GM12865 (cell line): ENCODE results near the gene THTPA.

Source experiments
- DNase-seq: peaks from one replicate; pipeline ENCODE4 v3.0.0; 2010; ENCODE audit warnings: low read depth
- H3K4me3 ChIP-seq: 2 replicates; pipeline ENCODE4 v1.5.1; 2011; ENCODE audit warnings: mild to moderate bottlenecking, low read depth, low read length, control low read depth
- CTCF ChIP-seq: IDR thresholded peaks from 2 replicates; pipeline ENCODE4 v1.5.1; 2011; ENCODE audit warnings: low read length, control low read depth, low read depth, inconsistent platforms; ENCODE audit not compliant: insufficient read depth; ENCODE audit errors: missing control alignments

The THTPA gene

DNA sequence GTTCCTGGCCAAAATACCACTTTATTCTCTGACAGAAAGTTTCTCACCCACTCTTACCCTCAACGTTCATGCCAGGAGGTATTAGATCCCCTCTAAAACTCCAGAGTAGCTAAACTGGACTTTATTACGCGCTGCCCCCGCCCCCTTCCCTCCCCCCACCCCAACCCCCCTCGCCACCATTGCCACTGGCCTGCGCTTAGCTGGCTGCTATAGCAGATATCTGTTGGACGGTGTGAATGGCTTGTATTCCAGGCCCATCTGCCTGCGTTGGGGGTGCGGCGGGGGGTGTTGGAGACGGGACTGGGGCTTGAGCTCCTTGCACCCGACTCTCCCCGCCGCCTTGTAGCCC lies 564 bp upstream of the THTPA start:
- DNase-seq, result no peak
- no peak for TF ChIP-seq CTCF
- peak overlapping the region; percentile 86 for H3K4me3 ChIP-seq

- peak; percentile 45 for DNase-seq
- H3K4me3 ChIP-seq, result peak overlapping the region; percentile 86
- no peak for TF ChIP-seq CTCF
Measured at GRCh38 chr14:23556700-23557440, 799 bp downstream of the THTPA start.

DNA sequence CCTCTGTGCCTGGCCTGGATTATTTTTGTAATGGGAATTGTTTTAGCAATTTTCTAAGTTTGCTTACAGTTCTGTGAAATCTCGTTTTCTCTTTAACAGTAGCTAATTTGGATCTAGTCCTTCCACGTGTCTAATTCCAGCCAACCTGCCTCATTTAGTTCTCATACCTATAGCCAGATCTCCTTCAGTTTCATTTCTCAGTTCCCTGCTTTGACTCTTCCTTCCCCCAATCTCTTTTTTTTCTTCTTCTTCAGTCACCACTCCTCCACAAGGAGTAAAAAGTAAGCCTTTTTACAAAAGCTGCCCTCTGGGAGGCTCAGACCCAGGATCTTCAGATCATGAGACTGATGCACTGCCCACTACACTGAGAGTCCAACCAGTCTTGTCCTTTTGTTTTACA lies 1.4 kb downstream of the THTPA start:
- peak overlapping the region; percentile 86 for H3K4me3 ChIP-seq
- peak; percentile 41 for DNase-seq
- no peak for TF ChIP-seq CTCF

DNA sequence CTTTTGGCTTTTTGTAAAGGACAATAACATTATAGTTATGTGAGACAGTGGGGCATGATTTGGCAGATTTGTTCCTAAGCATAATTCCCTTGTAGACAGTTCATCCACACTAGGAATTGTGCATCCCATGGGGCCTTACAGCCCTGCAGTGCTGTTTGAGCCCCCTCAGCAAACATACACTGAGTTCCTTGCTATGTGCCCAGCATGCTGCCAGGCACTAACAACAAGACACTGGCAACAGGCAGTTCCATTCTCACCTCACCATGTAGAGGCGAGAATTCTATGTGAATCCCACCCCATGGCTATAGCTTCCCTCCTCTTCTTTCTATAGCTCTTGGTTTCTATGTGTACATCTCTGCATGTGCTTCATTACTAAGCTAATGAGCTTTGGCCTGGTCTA lies 1.9 kb downstream of the THTPA start:
- H3K4me3 ChIP-seq, result peak overlapping the region; percentile 86
- no peak for DNase-seq
- TF ChIP-seq CTCF, result no peak

- TF ChIP-seq CTCF, result no peak
- no peak overlapping the region for H3K4me3 ChIP-seq
- no peak for DNase-seq
Measured at GRCh38 chr14:23558346-23559009, 2.4 kb downstream of the THTPA start.

GRCh38 chr14:23559010-23559925 lies 3.2 kb downstream of the THTPA start:
- peak; percentile 81 for DNase-seq
- TF ChIP-seq CTCF, result peak; percentile 93
- no peak overlapping the region for H3K4me3 ChIP-seq
